Kidney (tissue), 14 donors: ENCODE measurements around the gene CTDSP2. TPM values are rescaled to one million over a fixed set of nuclear protein-coding genes. Genes with fewer than 3 reads are reported as not detected.

ENCODE experiments used
- DNase-seq, 5 donors: peaks; one replicate each; pipeline ENCODE4 v3.0.0-alpha.2; 2013 to 2020
- FAIRE-seq: peaks from 2 replicates; lab custom pipeline; 2012; peaks lifted over from hg19 to GRCh38; lab: Jason Lieb, UNC
- H3K27ac ChIP-seq, 2 donors: one replicate each; pipeline ENCODE4 v1.7.0; 2013; ENCODE audit warnings: low read depth in 2 of 2, low read length in 2 of 2, inconsistent platforms in 1 of 2
- H3K27me3 ChIP-seq: one replicate; pipeline ENCODE4 v1.7.1; 2013; ENCODE audit warnings: low read length, inconsistent platforms; ENCODE audit not compliant: control insufficient read depth, insufficient read depth
- H3K36me3 ChIP-seq, 3 donors: one replicate each; pipeline versions ENCODE4 v1.7.0 to v1.7.1; 2013; ENCODE audit warnings: low read length in 3 of 3, control low read depth in 1 of 3, inconsistent platforms in 1 of 3; ENCODE audit not compliant: insufficient read depth in 3 of 3, control insufficient read depth in 2 of 3
- H3K4me1 ChIP-seq, 3 donors: one replicate each; pipeline versions ENCODE4 v1.7.0 to v1.7.1; 2013; ENCODE audit warnings: low read length in 3 of 3, inconsistent platforms in 1 of 3, low read depth in 1 of 3; ENCODE audit not compliant: control insufficient read depth in 2 of 3, insufficient read depth in 2 of 3
- H3K4me3 ChIP-seq, 3 donors: one replicate each; pipeline versions ENCODE4 v1.7.0 to v1.8.1; 2013; ENCODE audit warnings: low read length in 3 of 3, control low read depth in 1 of 3, inconsistent platforms in 1 of 3
- H3K9ac ChIP-seq, 3 donors: one replicate each; pipeline versions ENCODE4 v1.7.0 to v1.7.1; 2013; ENCODE audit warnings: low read length in 3 of 3, control low read depth in 1 of 3, inconsistent platforms in 1 of 3
- H3K9me3 ChIP-seq, 3 donors: one replicate each; pipeline versions ENCODE4 v1.7.0 to v1.7.1; 2013; ENCODE audit warnings: low read length in 3 of 3, control low read depth in 1 of 3, inconsistent platforms in 1 of 3; ENCODE audit not compliant: control insufficient read depth in 2 of 3, insufficient read depth in 1 of 3
- intact Hi-C: fragments of 100-400 bp; cut with DNase I; formaldehyde crosslinking; loops from one replicate; pipeline ENCODE4 v1.11.1; 2022
- microRNA-seq: library from miRNA; unstranded; fragments of <30 nt; microRNA quantifications from one replicate; pipeline ENCODE4 v1.2.0, GENCODE V29; 2020
- polyA plus RNA-seq: library from polyadenylated mRNA; stranded (reverse); fragments of 350-450 nt; fragmentation: Illumina TruSeq; extraction: RNeasy Lipid Tissue Mini Kit (QIAGEN cat#74804); gene quantifications from one replicate; pipeline ENCODE4 v1.2.3, GENCODE V29; 2014; ENCODE audit warnings: low read depth, low replicate concordance; ENCODE audit not compliant: insufficient read depth
- total RNA-seq: library from RNA; stranded (reverse); fragmentation: NEBNext Ultra II Directional; extraction: Animal tissue kit (Norgen Biotek cat#: 25700); gene quantifications from one replicate; pipeline ENCODE4 v1.2.1, GENCODE V29; 2021
- TF ChIP-seq, protein P1 (sequence below): IDR thresholded peaks from 3 replicates; pipeline ENCODE4 v1.5.1; 2012; ENCODE audit warnings: mild to moderate bottlenecking, moderate library complexity, borderline replicate concordance; ENCODE audit not compliant: insufficient read depth; ENCODE audit errors: extremely low read depth
- donor health status: control.
- donor health status: control.
- donor health status: control.
- donor health status: control.
- donor health status: control.
- donor health status: DM: yes; HTN: yes; CAD: no.
- donor health status: Normal renal cell carcinoma (clear cell type).

Gene CTDSP2
- total and polyA plus RNA-seq, 2 donors from 2014 or later, result 46.0 to 198 TPM

DNA sequence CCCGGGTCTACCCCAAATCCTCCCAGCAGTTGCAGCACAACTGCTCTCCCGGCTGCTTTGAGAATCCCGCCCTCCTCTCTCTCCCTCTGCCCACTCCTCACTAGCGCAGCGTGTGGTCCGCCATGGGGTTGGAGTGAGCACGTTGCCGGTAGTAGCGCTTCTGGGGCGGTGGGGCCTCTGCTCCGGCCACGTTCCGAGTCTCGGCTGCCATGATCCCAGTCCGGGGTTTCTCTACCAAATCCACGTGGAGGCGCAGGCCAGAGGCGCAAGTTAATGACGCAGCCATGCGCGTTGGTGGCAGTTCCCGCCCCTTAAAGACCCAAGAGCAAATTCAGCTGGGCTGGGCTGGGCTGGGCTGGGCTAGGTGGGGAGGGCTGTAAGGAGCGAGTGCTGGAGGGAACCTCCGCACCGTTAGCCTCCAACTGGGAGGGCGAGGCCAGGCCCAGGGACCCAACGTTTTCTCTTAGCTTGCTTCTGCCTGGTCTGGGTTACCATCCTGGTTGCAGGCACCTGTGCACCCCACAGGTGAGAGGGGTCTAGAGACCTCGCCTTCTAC lies 74.6 kb downstream of the CTDSP2 start, which contains the start of gene METTL1:
Gene METTL1 (minus strand): TSS at position 233 of the 556 bp plus-strand sequence. CDS start 22 bp downstream, at position 211.
- TF ChIP-seq, protein P1, sequence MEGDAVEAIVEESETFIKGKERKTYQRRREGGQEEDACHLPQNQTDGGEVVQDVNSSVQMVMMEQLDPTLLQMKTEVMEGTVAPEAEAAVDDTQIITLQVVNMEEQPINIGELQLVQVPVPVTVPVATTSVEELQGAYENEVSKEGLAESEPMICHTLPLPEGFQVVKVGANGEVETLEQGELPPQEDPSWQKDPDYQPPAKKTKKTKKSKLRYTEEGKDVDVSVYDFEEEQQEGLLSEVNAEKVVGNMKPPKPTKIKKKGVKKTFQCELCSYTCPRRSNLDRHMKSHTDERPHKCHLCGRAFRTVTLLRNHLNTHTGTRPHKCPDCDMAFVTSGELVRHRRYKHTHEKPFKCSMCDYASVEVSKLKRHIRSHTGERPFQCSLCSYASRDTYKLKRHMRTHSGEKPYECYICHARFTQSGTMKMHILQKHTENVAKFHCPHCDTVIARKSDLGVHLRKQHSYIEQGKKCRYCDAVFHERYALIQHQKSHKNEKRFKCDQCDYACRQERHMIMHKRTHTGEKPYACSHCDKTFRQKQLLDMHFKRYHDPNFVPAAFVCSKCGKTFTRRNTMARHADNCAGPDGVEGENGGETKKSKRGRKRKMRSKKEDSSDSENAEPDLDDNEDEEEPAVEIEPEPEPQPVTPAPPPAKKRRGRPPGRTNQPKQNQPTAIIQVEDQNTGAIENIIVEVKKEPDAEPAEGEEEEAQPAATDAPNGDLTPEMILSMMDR, result no peak
- Histone ChIP-seq H3K36me3 (peaks cover 0 to 4% (median 0%) of the 10 kb centered on the region in 3 donors), H3K27me3 (peaks cover under 1% of the 10 kb centered on the region), H3K9me3 (no peaks in the 10 kb centered on the region), H3K9ac (peak within 1 kb of the TSS; percentile 61 to 86 (median 83)), H3K27ac (peak within 1 kb of the TSS; percentile 91 to 96), H3K4me3 (peak within 1 kb of the TSS; percentile 81 to 95 (median 89)), H3K4me1 (peaks cover 0 to 7% (median 0%) of the 10 kb centered on the region in 3 donors)
- DNase-seq (peak; percentile 97 to 99 (median 98)), FAIRE-seq (no peak)
- intact Hi-C loops, result no loop called here

DNA sequence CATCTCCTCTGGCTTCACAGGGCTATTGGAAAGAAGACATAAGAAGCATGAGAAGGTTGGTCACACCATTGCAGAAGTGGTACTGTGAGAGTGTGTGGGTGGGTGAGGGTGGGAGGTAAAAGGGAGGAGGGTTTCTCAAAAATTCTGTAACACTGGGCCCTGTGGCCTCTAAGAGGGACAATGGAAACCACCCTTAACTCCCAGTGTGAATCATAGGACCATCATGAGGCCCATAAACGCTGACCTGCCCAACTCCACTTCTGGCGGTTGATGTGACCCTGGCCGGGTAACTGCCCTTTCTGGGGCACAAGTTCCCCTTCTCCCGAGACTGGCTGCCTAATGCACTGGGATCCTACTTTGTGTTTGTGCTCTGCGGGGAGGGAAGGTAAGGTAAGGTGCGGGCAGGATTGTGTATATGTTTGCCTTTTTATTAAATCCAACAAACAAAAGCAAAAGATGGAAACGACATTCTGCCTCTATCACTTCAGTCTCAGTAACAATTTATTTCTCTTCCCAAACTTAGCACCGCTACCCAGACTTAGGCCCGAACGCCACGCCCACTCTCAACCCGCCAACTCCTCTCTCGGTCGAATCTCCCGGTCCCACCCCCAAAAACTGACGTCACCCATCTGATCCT lies 75.2 kb downstream of the CTDSP2 start:
- peaks cover 0 to 12% (median 4%) of the 10 kb centered on the region in 3 donors for H3K4me1 ChIP-seq
- DNase-seq (peak; percentile 93 to 97 (median 95)), FAIRE-seq (no peak)
- peak overlapping the region; percentile 91 to 96 for H3K27ac ChIP-seq
- peaks cover 6% of the 10 kb centered on the region for H3K27me3 ChIP-seq
- H3K9me3 ChIP-seq, result no peaks in the 10 kb centered on the region
- peak overlapping the region; percentile 20 to 83 (median 58) for H3K9ac ChIP-seq
- peaks cover 0 to 2% (median 0%) of the 10 kb centered on the region in 3 donors for H3K36me3 ChIP-seq
- H3K4me3 ChIP-seq, result peak overlapping the region; percentile 81 to 95 (median 89)
- TF ChIP-seq, protein P1, result no peak
- intact Hi-C loops, result no loop called here

DNA sequence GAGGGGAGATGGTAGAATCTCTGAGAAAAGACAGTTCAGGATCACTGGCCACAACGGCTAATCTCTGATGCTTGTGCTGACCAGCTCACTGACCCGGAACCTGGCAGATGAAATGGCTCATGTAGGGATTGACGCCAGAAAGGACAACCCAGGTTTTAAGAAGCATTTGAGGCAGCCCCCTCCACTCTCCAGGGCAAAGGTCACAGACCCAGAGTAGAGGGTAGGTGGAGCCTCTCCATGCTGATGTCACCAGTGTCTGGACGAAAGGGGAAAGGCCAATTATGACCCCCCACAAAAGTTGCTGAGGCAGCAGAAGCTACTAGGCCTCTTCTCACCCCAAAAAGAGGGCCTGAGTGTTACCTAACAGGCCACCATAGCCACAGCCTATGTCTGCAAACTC lies 75.8 kb downstream of the CTDSP2 start:
- no peaks in the 10 kb centered on the region for H3K9me3 ChIP-seq
- no peak for DNase-seq
- peaks cover 0 to 1% (median 0%) of the 10 kb centered on the region in 3 donors for H3K36me3 ChIP-seq
- H3K4me1 ChIP-seq, result peaks cover 0 to 18% (median 7%) of the 10 kb centered on the region in 3 donors
- peaks cover 12% of the 10 kb centered on the region for H3K27me3 ChIP-seq
- H3K9ac ChIP-seq, result peak overlapping the region in 1 of 3 donors; percentile 83
- H3K4me3 ChIP-seq, result peak overlapping the region in 2 of 3 donors; percentile 17 to 95
- TF ChIP-seq, protein P1, result no peak
- intact Hi-C loops, result no loop called here
- FAIRE-seq, result no peak
- H3K27ac ChIP-seq, result peak overlapping the region in 1 of 2 donors; percentile 96

Small RNAs within 50 kb of the gene (microRNA-seq; reads per million reads assigned to microRNA genes)
- gene MIR26A2, result 464 reads per million, percentile 74 among the genes with 10 or more reads in this experiment

Other genes starting within 250 kb of the CTDSP2 start
- gene DTX3, start 241.9 kb downstream of the CTDSP2 start, total RNA-seq, result 34.5 TPM
- 41.2 TPM for gene DTX3, start 241.9 kb downstream of the CTDSP2 start, polyA plus RNA-seq
- 15.0 TPM for gene ARHGEF25, start 235.3 kb downstream of the CTDSP2 start, total RNA-seq
- 10.9 TPM for gene ARHGEF25, start 235.3 kb downstream of the CTDSP2 start, polyA plus RNA-seq
- 2.0 TPM for gene B4GALNT1, start 213.5 kb downstream of the CTDSP2 start, total RNA-seq
- 1.6 TPM for gene B4GALNT1, start 213.5 kb downstream of the CTDSP2 start, polyA plus RNA-seq
- gene OS9, start 152.6 kb downstream of the CTDSP2 start, total RNA-seq, result 325 TPM
- 256 TPM for gene OS9, start 152.6 kb downstream of the CTDSP2 start, polyA plus RNA-seq
- 3.7 TPM for gene AGAP2, start 108.0 kb downstream of the CTDSP2 start, total RNA-seq
- gene AGAP2, start 108.0 kb downstream of the CTDSP2 start, polyA plus RNA-seq, result 0.13 TPM
- 53.3 TPM for gene TSPAN31, start 101.7 kb downstream of the CTDSP2 start, total RNA-seq
- gene TSPAN31, start 101.7 kb downstream of the CTDSP2 start, polyA plus RNA-seq, result 60.1 TPM
- gene CDK4, start 94.4 kb downstream of the CTDSP2 start, total RNA-seq, result 69.1 TPM
- gene CDK4, start 94.4 kb downstream of the CTDSP2 start, polyA plus RNA-seq, result 118 TPM
- gene MARCHF9, start 91.6 kb downstream of the CTDSP2 start, total RNA-seq, result 22.9 TPM
- 38.4 TPM for gene MARCHF9, start 91.6 kb downstream of the CTDSP2 start, polyA plus RNA-seq
- gene CYP27B1, start 79.7 kb downstream of the CTDSP2 start, total RNA-seq, result 3.5 TPM
- gene CYP27B1, start 79.7 kb downstream of the CTDSP2 start, polyA plus RNA-seq, result 33.4 TPM
- gene METTL1, start 74.6 kb downstream of the CTDSP2 start, total RNA-seq, result 23.4 TPM
- 69.4 TPM for gene METTL1, start 74.6 kb downstream of the CTDSP2 start, polyA plus RNA-seq
- gene EEF1AKMT3, start 74.1 kb downstream of the CTDSP2 start, total RNA-seq, result 10.4 TPM
- 15.3 TPM for gene EEF1AKMT3, start 74.1 kb downstream of the CTDSP2 start, polyA plus RNA-seq
- gene TSFM, start 63.9 kb downstream of the CTDSP2 start, total RNA-seq, result 32.8 TPM
- gene TSFM, start 63.9 kb downstream of the CTDSP2 start, polyA plus RNA-seq, result 84.6 TPM
- gene AVIL, start 28.0 kb downstream of the CTDSP2 start, total RNA-seq, result 7.7 TPM
- 4.1 TPM for gene AVIL, start 28.0 kb downstream of the CTDSP2 start, polyA plus RNA-seq
- 3.7 TPM for gene ATP23, start 94.8 kb upstream of the CTDSP2 start, total RNA-seq
- gene ATP23, start 94.8 kb upstream of the CTDSP2 start, polyA plus RNA-seq, result 13.1 TPM